ACC112 (cell line): ENCODE data around the gene EFNA4.
"Not testable (repeated sequence)": the region's sequence is repeated elsewhere in the genome, so short reads cannot be mapped to it uniquely, and the experiment has no call there.

Experiments used
- H2AFZ ChIP-seq: fragments of 200-600 bp; sonication (generic); one replicate; pipeline ENCODE4 v1.6.0; 2017; ENCODE audit warnings: antibody characterized with exemption, low read length; ENCODE audit not compliant: unreplicated experiment
- H3K27ac ChIP-seq: fragments of 200-600 bp; sonication (generic); 2 replicates; pipeline ENCODE4 v1.5.1; 2014; ENCODE audit warnings: low read depth, mild to moderate bottlenecking, antibody characterized with exemption, low read length, moderate library complexity
- H3K27me3 ChIP-seq: fragments of 200-600 bp; sonication (generic); 2 replicates; pipeline ENCODE4 v1.6.1; 2014; ENCODE audit warnings: mild to moderate bottlenecking, antibody characterized with exemption, low read length, moderate library complexity, mixed read lengths; ENCODE audit not compliant: insufficient read depth
- H3K36me3 ChIP-seq: fragments of 200-600 bp; sonication (generic); 2 replicates; pipeline ENCODE4 v1.6.1; 2016; ENCODE audit warnings: mild to moderate bottlenecking, antibody characterized with exemption, low read length, moderate library complexity, mixed read lengths; ENCODE audit not compliant: insufficient read depth
- H3K4me1 ChIP-seq: fragments of 200-600 bp; sonication (generic); one replicate; pipeline ENCODE4 v1.6.1; 2016; ENCODE audit warnings: low read length, mixed read lengths; ENCODE audit not compliant: insufficient read depth, unreplicated experiment, control insufficient read depth
- H3K4me3 ChIP-seq: fragments of 200-600 bp; sonication (generic); 2 replicates; pipeline ENCODE4 v1.5.1; 2014; ENCODE audit warnings: mild to moderate bottlenecking, low read depth, low read length
- H3K79me2 ChIP-seq: fragments of 200-600 bp; sonication (generic); one replicate; pipeline ENCODE4 v1.6.0; 2016; ENCODE audit warnings: low read length; ENCODE audit not compliant: control insufficient read depth, unreplicated experiment, insufficient read depth

Gene EFNA4

GRCh38 chr1:155113450-155113980, 50.0 kb downstream of the EFNA4 start:
- Histone ChIP-seq H3K79me2 (no peaks in the 10 kb centered on the region), H3K27ac (no peak overlapping the region), H3K36me3 (no peaks in the 10 kb centered on the region), H2AFZ (no peak overlapping the region), H3K4me1 (no peaks in the 10 kb centered on the region), H3K27me3 (peaks cover 13% of the 10 kb centered on the region; the same call in 1 of the 2 replicates), H3K4me3 (no peak overlapping the region)

GRCh38 chr1:155116113-155116764, 52.7 kb downstream of the EFNA4 start:
- Histone ChIP-seq H3K36me3 (no peaks in the 10 kb centered on the region), H3K4me1 (no peaks in the 10 kb centered on the region), H2AFZ (no peak overlapping the region), H3K27me3 (peaks cover 34% of the 10 kb centered on the region), H3K79me2 (no peaks in the 10 kb centered on the region), H3K27ac (no peak overlapping the region), H3K4me3 (no peak overlapping the region)

DNA sequence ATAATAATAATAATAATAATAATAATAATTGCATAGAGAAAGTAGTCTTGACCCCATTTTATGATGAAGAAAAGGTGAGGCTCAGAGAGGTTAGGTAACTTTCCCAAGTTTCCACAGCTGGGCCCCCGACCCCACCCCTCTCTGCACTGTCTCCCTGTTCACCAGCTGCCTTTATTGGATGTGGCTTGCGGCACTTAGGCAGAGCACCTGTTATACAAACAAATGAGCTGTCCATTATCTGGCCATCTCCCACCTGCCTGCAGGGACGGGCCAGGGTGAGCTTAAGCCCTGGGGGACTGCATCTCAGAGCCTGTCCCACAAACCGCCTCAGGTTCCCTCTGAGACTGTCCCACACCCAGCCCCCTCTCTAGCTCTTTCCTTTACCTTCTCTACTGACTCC, 54.1 kb downstream of the EFNA4 start:
- H2AFZ ChIP-seq = no peak overlapping the region
- no peak overlapping the region for H3K4me3 ChIP-seq
- no peaks in the 10 kb centered on the region for H3K36me3 ChIP-seq
- H3K27ac ChIP-seq = no peak overlapping the region
- H3K79me2 ChIP-seq = no peaks in the 10 kb centered on the region
- peaks cover 39% of the 10 kb centered on the region for H3K27me3 ChIP-seq
- no peaks in the 10 kb centered on the region for H3K4me1 ChIP-seq

DNA sequence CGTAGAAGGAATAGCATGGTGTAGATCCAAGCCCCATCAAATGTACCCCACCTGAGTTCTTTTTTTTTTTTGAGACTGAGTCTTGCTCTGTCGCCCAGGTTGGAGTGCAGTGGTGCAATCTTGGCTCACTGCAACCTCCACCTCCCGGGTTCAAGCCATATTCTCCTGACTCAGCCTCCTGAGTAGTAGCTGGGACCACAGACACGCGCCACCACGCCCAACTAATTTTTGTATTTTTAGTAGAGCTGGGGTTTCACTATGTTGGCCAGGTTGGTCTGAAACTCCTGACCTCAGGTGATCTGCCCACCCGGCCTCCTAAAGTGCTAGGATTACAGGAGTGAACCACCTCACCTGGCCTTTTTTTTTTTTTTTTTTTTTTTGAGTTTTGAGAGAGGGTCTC, 54.5 kb downstream of the EFNA4 start:
- H3K36me3 ChIP-seq, H3K4me3 ChIP-seq, H3K4me1 ChIP-seq, H3K27ac ChIP-seq, H3K79me2 ChIP-seq, H2AFZ ChIP-seq: not testable (repeated sequence)
- peaks cover 39% of the 10 kb centered on the region for H3K27me3 ChIP-seq
